ENCODE measurements around the gene CDH4. TPM values are rescaled to one million over a fixed set of nuclear protein-coding genes. Genes with fewer than 3 reads are reported as not detected.

Gene CDH4
- polyA plus RNA-seq, 4 donors: 0.09 to 4.1 (median 0.25) TPM

DNA sequence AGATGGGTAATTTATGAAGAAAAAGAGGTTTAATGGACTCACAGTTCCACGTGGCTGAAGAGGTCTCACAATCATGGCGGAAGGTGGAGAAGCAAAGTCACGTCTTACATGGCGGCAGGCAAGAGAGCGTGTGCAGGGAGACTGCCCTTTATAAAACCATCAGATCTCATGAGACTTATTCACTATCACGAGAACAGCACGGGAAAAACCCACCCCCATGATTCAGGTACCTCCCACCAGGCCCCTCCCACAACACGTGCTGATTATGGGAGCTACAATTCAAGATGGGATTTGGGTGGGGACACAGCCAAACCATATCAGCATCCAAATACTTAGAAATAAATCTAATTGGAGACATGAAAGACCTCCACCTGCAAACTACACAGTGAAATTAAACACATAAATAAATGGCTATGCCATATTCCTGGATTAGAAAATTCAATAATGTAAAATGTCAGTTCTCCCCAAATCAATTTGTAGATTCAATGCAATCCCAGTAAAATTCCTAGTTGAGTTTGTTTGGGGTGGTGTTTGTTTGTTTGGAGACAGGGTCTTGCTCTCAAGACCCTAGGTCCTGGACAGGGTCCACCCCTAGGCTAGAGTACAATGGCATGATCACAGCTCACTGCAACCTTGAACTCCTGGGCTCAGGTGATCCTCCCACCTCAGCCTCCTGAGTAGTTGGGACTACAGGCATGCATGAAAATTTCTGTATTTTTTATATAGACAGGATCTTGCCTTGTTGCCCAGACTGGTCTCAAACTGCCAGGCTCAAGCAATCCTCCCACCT is 712.0 kb downstream of the CDH4 start:
- Histone ChIP-seq H3K27ac (ENCODE audit: low read depth in 1 of 3, low read length in 2 of 3) (no peak overlapping the region), H3K9me3 (ENCODE audit: control insufficient read depth in 2 of 2, insufficient read depth in 1 of 2, low read depth in 1 of 2, low read length in 1 of 2) (no peaks in the 10 kb centered on the region), H3K27me3 (ENCODE audit: control insufficient read depth in 3 of 3, insufficient read depth in 3 of 3, low read length in 3 of 3) (peaks cover 0 to 17% (median 10%) of the 10 kb centered on the region in 3 donors), H3K36me3 (ENCODE audit: control insufficient read depth in 3 of 3, insufficient read depth in 2 of 3, low read depth in 1 of 3, low read length in 3 of 3) (no peaks in the 10 kb centered on the region), H3K4me3 (ENCODE audit: low read depth in 1 of 3, low read length in 3 of 3) (no peak overlapping the region), H3K4me1 (ENCODE audit: control insufficient read depth in 3 of 3, insufficient read depth in 2 of 3, low read depth in 1 of 3, low read length in 2 of 3) (no peaks in the 10 kb centered on the region)
- WGBS, 3 donors: 79 to 84% (median 81%) methylated on average over 8 of the region's 8 CpGs
- no peak for FAIRE-seq
- no peak for DNase-seq

- Histone ChIP-seq H3K27ac (ENCODE audit: low read depth in 1 of 3, low read length in 2 of 3) (no peak overlapping the region), H3K4me3 (ENCODE audit: low read depth in 1 of 3, low read length in 3 of 3) (no peak overlapping the region), H3K27me3 (ENCODE audit: control insufficient read depth in 3 of 3, insufficient read depth in 3 of 3, low read length in 3 of 3) (peaks cover 0 to 17% (median 10%) of the 10 kb centered on the region in 3 donors), H3K36me3 (ENCODE audit: control insufficient read depth in 3 of 3, insufficient read depth in 2 of 3, low read depth in 1 of 3, low read length in 3 of 3) (no peaks in the 10 kb centered on the region), H3K9me3 (ENCODE audit: control insufficient read depth in 2 of 2, insufficient read depth in 1 of 2, low read depth in 1 of 2, low read length in 1 of 2) (no peaks in the 10 kb centered on the region), H3K4me1 (ENCODE audit: control insufficient read depth in 3 of 3, insufficient read depth in 2 of 3, low read depth in 1 of 3, low read length in 2 of 3) (no peaks in the 10 kb centered on the region)
- WGBS, 3 donors: 15 to 35% (median 21%) methylated on average over 40 to 41 of the region's 41 CpGs
- DNase-seq (no peak), FAIRE-seq (no peak)
Measured at GRCh38 chr20:61964675-61965605, 712.9 kb downstream of the CDH4 start.

DNA sequence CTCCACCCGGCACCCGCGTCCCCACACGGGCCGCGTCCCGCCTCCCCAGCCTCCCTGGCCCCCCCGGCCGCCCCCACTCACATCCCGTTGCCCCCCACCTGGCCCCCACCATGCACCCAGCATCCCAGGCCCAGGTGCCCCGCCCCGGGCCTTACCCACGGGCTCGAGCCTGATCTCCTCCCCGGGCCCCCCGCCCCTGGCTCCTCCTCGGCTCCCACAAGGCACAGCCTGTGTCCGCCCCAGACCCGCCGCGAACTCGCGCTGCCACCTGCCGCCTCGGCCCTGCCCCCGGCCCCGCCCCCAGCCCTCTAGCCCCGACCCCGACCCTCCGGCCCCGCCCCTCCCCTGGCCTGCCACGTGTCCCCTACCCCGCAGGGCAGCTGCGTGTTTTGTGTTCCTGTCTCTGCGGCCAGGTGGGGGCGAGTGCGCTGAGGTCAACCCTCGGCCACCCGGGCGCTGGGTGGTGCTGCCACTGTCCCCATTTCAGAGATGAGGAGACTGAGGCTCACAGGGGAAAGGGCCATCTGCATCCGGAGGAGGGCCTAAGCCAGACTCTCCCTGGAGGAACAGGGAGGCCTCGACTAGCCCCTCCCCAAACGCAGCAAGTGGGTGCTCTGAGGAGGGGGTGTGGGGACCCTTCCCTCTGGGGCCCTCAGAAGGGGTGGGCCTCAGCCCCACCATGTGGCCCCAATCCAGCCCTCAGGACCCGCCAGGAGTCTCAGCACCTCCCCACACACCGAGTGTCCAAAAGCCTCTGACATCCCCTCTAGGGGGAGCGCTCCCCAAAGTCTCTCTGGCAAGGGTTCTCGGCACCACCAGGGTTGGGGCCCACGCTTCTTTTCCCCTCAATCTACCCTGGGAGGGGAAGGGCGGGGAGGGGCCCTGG is 713.8 kb downstream of the CDH4 start:
- peaks cover 0 to 17% (median 10%) of the 10 kb centered on the region in 3 donors for H3K27me3 ChIP-seq (ENCODE audit: control insufficient read depth in 3 of 3, insufficient read depth in 3 of 3, low read length in 3 of 3)

DNA sequence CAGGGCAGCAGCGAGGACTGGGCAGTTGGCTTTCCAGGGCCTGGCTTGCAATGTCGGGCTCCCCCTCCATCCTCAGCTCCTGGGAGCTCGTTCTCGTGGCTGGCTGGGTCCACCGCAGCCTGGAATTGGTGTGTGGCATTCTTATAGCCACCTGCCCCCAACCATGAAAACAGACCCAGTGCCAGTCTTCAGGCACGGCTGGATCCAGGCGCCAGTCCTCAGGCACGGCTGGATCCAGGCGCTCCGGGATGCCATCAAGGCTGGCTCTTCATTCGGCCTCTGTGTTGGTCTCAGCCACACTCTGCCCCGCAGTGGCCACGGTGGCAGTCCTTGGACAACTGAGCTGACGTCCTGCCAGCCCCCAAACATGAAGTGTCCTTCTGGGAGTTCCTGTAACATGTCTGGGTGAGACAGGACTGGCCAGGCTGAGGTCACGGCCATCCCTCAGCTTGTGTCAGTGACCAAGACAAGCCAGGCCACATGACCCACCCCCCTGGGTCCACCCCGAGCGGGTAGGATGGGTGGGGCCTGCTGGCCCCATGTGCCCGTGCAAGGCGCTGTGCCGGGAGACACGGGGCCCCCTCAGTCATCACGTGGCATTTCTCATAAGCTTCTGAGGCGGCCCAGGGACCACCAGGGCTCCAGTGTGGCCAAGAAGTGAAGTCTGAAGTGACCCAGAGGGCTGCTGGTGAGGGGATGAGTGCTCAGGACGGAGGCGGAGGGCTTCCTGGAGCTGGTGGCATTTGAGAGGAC is 714.6 kb downstream of the CDH4 start:
- H3K4me1 ChIP-seq (ENCODE audit: control insufficient read depth in 3 of 3, insufficient read depth in 2 of 3, low read depth in 1 of 3, low read length in 2 of 3): no peaks in the 10 kb centered on the region
- no peak overlapping the region for H3K27ac ChIP-seq (ENCODE audit: low read depth in 1 of 3, low read length in 2 of 3)
- WGBS, 3 donors: 64 to 77% (median 76%) methylated on average over 25 of the region's 25 CpGs
- H3K36me3 ChIP-seq (ENCODE audit: control insufficient read depth in 3 of 3, insufficient read depth in 2 of 3, low read depth in 1 of 3, low read length in 3 of 3): no peaks in the 10 kb centered on the region
- DNase-seq (no peak), FAIRE-seq (no peak)
- H3K4me3 ChIP-seq (ENCODE audit: low read depth in 1 of 3, low read length in 3 of 3): no peak overlapping the region
- H3K27me3 ChIP-seq (ENCODE audit: control insufficient read depth in 3 of 3, insufficient read depth in 3 of 3, low read length in 3 of 3): peaks cover 0 to 17% (median 10%) of the 10 kb centered on the region in 3 donors
- no peaks in the 10 kb centered on the region for H3K9me3 ChIP-seq (ENCODE audit: control insufficient read depth in 2 of 2, insufficient read depth in 1 of 2, low read depth in 1 of 2, low read length in 1 of 2)

More for the DNA sequence above, 713.8 kb downstream of the CDH4 start:
- Histone ChIP-seq H3K36me3 (ENCODE audit: control insufficient read depth in 3 of 3, insufficient read depth in 2 of 3, low read depth in 1 of 3, low read length in 3 of 3) (no peaks in the 10 kb centered on the region), H3K9me3 (ENCODE audit: control insufficient read depth in 2 of 2, insufficient read depth in 1 of 2, low read depth in 1 of 2, low read length in 1 of 2) (no peaks in the 10 kb centered on the region), H3K4me3 (ENCODE audit: low read depth in 1 of 3, low read length in 3 of 3) (no peak overlapping the region), H3K4me1 (ENCODE audit: control insufficient read depth in 3 of 3, insufficient read depth in 2 of 3, low read depth in 1 of 3, low read length in 2 of 3) (no peaks in the 10 kb centered on the region), H3K27ac (ENCODE audit: low read depth in 1 of 3, low read length in 2 of 3) (no peak overlapping the region)
- 14 to 15% (median 15%) methylated on average over 20 to 49 of the region's 49 CpGs for WGBS, 3 donors
- FAIRE-seq: no peak
- DNase-seq: no peak

GRCh38 chr20:61967300-61967699 is 715.2 kb downstream of the CDH4 start:
- H3K4me3 ChIP-seq (ENCODE audit: low read depth in 1 of 3, low read length in 3 of 3): no peak overlapping the region
- peaks cover 0 to 17% (median 10%) of the 10 kb centered on the region in 3 donors for H3K27me3 ChIP-seq (ENCODE audit: control insufficient read depth in 3 of 3, insufficient read depth in 3 of 3, low read length in 3 of 3)
- FAIRE-seq (no peak), DNase-seq (no peak)
- H3K36me3 ChIP-seq (ENCODE audit: control insufficient read depth in 3 of 3, insufficient read depth in 2 of 3, low read depth in 1 of 3, low read length in 3 of 3): peaks cover 0 to 3% (median 0%) of the 10 kb centered on the region in 3 donors
- WGBS, 3 donors: 47 to 59% (median 58%) methylated on average over 4 to 7 of the region's 7 CpGs
- no peaks in the 10 kb centered on the region for H3K4me1 ChIP-seq (ENCODE audit: control insufficient read depth in 3 of 3, insufficient read depth in 2 of 3, low read depth in 1 of 3, low read length in 2 of 3)
- H3K9me3 ChIP-seq (ENCODE audit: control insufficient read depth in 2 of 2, insufficient read depth in 1 of 2, low read depth in 1 of 2, low read length in 1 of 2): no peaks in the 10 kb centered on the region
- H3K27ac ChIP-seq (ENCODE audit: low read depth in 1 of 3, low read length in 2 of 3): no peak overlapping the region

DNA sequence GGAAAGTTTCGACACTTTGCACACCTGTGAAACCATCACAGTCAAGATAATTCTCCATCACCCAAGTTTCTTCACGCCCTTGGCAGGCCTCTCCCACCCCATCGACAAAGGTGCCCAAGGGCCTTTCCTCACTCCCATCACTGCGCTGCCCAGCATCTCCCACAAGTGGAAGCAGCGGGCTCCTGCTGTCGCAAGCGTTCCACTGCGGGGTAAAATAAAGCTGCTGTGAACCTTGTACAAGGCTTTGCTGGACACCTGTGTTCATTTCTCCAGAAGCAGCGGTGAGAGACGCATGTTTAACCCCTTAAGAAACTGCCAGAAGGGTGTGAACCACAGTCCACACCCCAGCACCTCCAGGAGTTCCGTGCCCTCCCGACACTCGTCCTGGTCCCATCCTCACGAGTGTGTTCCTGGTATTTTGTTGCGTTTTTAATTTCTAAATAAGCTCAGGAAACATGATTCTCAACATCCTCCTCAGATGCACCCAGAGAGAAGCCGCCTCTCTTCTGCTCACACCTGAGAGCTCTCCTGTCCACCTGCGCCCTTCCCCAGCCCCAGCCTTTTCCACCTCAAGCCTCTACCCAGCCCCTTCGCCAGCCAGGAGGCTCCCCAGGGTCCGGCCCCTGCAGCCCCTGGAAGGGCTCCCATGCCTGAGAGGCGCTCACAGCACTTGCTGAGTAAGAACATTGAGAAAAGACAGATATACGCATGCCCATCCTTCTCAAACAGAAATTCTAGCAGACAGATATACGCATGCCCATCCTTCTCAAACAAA is 716.2 kb downstream of the CDH4 start:
- Histone ChIP-seq H3K27me3 (ENCODE audit: control insufficient read depth in 3 of 3, insufficient read depth in 3 of 3, low read length in 3 of 3) (peaks cover 0 to 17% (median 10%) of the 10 kb centered on the region in 3 donors), H3K27ac (ENCODE audit: low read depth in 1 of 3, low read length in 2 of 3) (no peak overlapping the region), H3K4me1 (ENCODE audit: control insufficient read depth in 3 of 3, insufficient read depth in 2 of 3, low read depth in 1 of 3, low read length in 2 of 3) (no peaks in the 10 kb centered on the region), H3K9me3 (ENCODE audit: control insufficient read depth in 2 of 2, insufficient read depth in 1 of 2, low read depth in 1 of 2, low read length in 1 of 2) (no peaks in the 10 kb centered on the region), H3K36me3 (ENCODE audit: control insufficient read depth in 3 of 3, insufficient read depth in 2 of 3, low read depth in 1 of 3, low read length in 3 of 3) (peaks cover 0 to 12% (median 0%) of the 10 kb centered on the region in 3 donors), H3K4me3 (ENCODE audit: low read depth in 1 of 3, low read length in 3 of 3) (no peak overlapping the region)
- FAIRE-seq (no peak), DNase-seq (no peak)
- WGBS, 3 donors: 78 to 81% (median 79%) methylated on average over 22 of the region's 22 CpGs

DNA sequence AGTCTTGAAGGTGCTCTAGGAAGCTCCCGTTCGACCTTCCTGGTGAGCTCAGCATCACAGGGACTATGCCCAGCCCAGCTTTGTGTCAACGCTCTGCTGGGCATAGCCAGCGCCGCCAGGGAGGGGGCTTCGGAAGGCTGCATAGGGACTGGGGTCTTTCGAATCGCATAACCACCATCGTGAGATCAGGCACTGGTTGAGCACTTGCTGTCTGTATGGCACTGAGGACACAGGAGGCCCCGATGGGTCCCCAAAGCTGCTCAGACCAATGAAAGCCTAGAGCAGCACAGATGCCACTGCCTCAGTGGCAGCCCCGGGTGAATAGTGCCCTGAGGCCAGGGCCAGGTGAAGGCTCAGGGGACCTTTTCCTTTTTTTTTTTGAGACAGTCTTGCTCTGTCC is 716.9 kb downstream of the CDH4 start:
- FAIRE-seq (no peak), DNase-seq (no peak)
- Histone ChIP-seq H3K4me1 (ENCODE audit: control insufficient read depth in 3 of 3, insufficient read depth in 2 of 3, low read depth in 1 of 3, low read length in 2 of 3) (no peaks in the 10 kb centered on the region), H3K36me3 (ENCODE audit: control insufficient read depth in 3 of 3, insufficient read depth in 2 of 3, low read depth in 1 of 3, low read length in 3 of 3) (peaks cover 1 to 19% (median 3%) of the 10 kb centered on the region in 3 donors), H3K9me3 (ENCODE audit: control insufficient read depth in 2 of 2, insufficient read depth in 1 of 2, low read depth in 1 of 2, low read length in 1 of 2) (no peaks in the 10 kb centered on the region), H3K27me3 (ENCODE audit: control insufficient read depth in 3 of 3, insufficient read depth in 3 of 3, low read length in 3 of 3) (peaks cover 0 to 17% (median 10%) of the 10 kb centered on the region in 3 donors), H3K27ac (ENCODE audit: low read depth in 1 of 3, low read length in 2 of 3) (no peak overlapping the region), H3K4me3 (ENCODE audit: low read depth in 1 of 3, low read length in 3 of 3) (no peak overlapping the region)
- 79 to 88% (median 83%) methylated on average over 11 of the region's 11 CpGs for WGBS, 3 donors
